HUDEP-2 (cell line): ENCODE results near the gene ZNF827.

Experiments
- DNase-seq, 76 experiments: peaks; one replicate each; lab custom pipeline; 2025; ENCODE audit not compliant: unreplicated experiment in 76 of 76; lab: John Stamatoyannopoulos, UW

The ZNF827 gene

DNA sequence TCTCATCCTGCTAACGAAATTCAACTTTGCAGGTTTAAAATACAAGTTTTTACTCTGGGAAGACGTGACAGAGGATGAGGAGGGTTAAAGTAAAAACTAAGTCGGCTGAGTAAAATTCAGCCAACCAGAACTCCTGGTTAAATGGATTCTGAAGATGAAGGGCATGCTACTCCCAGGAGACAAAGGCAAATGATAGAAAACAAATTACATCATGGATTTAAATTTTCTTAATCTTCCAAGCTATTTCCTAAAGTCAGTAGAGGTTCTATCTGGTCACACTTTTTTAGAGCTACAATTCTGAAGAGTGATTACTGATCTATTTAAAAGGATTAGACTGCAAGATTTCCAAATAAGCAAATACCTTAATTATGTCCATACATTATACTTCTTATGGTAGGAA, 47.9 kb downstream of the ZNF827 start:
- no peak for DNase-seq

DNA sequence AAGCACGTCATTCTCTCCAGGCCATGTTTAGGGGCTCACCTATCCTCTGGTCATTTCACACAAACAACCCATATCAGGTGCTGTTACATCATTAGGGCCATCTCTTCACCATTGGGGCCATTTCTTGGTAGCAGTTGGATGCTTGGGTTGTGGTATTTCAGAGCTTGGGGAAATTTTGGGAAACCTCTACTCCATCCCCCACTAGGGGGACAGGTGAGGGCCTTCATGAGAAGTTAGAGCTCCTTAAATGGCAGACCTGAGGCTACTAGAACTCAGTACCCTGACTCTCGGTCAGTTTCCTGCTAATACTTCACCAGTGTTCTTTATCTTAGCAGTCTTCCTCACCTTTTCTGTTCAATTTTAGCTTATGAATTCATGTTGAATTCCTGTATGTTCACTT, 50.2 kb downstream of the ZNF827 start:
- no peak for DNase-seq

DNA sequence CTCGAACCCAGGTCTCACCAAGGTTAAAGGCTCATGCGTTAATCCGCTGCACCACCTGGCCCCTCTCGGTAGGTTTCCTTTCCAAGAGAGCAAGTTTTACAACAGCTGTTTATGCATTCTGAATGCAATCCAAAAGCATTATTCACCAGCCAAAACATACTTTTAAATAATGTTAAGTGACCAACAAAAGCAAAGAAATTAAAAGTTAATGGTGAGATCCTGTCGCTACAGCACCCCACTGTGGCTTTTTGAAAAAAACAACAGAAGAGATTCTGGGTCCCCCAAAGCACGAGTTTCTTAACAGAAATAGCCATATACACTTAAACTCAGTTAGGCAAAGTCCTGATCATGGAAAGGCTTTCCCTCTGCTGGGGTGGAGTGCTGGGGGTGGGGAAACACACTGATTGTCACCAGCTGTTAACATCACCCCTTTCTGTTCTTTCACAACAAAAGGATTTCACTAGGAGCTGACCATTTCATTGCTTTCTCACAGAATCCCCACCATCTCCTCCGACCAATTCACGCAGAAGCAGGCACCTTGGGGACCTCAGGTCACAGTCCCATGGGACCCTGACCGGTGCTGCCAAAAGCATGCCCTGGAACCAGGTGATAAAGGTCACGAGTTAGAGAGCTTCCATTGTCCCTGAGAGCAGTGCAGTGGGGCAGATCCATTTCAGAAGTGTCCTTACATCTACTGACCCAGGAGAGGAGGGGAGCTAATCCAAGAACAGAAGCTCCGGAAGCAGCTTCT, 51.2 kb downstream of the ZNF827 start:
- no peak for DNase-seq

DNA sequence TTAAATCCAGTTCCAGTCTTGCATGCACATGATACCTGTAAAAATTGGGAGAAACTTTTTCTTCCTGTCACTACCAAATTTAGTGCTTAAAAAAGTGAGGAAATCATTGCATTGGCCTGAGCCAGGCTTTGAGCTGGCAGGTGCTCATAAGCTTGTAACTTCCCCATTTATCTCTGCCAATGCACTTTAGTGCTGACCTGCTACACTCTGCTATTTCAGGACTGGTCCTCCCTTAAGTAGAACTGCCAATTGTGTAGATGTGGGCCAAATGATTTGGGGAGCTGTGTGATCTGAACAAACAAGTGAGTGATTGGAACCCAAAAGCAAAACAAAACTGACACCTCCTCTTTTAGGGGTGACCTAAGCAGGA, 51.8 kb downstream of the ZNF827 start:
- no peak for DNase-seq

DNA sequence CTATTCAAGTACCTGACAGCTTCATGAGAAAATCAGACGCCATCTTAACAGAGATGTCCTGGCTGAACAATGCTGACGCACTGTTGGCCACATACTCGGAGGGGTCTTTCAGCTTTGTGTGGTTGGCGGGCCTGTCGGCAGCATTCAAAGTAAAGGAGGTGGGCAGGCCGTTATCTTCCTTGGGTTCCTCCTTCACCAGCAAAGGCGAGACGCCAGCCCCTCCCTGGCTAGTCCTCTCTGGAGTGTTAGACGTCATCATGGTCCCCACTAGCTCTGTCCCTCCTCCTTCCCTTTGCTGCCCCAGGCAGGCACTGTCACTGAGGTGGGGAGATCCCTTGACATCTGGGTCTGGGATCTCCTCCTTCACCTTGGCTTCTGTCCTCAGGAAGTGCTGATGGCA, 53.0 kb downstream of the ZNF827 start:
- DNase-seq, result no peak

DNA sequence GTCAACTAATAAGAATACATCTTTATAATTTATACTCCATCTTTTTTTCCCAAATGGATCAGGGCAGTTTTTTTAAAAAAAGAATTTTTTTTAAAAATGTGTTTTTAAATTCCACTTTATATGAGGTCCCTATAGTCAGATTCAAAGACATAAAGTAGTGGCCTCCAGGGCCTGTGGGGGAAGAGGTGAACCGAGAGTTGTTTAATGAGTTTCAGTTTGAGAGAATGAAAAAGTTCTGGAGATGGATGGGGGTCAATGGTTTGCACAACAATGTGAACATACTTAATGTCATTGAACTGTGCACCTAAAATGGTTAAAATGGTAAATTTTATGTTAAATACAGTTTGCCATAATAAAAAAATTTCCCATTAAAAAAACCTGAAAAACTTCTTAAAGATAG, 53.8 kb downstream of the ZNF827 start:
- no peak for DNase-seq

DNA sequence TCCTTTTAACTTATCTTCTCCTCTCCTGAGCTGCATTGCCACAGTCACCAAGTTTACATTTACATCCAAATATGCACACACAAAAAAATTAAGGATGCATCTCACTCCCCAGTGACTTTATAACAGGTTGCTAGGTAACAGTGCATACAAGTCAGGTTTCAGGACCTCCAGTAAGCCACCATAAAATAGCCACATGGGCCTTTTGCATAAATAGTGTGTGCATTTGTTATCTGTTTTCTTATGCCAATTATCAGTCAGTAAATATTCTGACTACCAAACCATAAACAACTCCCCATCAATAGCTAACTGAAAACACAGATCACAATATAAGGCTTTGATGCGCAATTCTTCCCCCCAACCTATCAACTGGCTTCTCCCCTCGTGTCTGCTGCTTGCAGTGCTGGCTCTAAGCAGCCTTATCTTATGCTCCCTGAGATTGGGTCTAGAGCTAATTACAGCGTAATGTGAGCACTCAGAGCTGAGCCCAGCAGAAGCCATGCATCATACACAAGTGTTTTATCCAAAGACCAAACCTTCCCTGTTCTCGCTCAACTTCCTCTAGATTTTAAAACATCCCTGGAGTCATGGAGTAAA, 55.4 kb downstream of the ZNF827 start:
- DNase-seq, result no peak

DNA sequence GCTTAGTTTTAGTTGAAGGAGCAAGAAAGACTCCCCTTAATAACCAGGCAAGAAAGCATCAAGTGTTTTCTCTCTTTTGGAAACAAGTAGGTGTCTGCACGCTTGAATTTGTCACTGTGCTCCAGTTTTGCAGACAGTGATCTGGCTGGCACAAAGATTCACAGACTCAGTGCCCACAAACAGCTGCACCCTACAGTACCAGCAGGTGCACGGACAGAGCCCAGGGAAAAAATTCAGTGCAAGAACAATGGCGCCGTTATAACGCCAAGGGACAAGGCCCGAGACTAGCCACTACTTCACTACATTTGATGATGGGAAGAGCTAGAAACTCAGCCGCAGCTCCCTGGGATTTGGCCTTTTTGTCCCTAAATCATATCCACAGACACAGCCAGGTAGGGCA, 56.0 kb downstream of the ZNF827 start:
- DNase-seq, result no peak

DNA sequence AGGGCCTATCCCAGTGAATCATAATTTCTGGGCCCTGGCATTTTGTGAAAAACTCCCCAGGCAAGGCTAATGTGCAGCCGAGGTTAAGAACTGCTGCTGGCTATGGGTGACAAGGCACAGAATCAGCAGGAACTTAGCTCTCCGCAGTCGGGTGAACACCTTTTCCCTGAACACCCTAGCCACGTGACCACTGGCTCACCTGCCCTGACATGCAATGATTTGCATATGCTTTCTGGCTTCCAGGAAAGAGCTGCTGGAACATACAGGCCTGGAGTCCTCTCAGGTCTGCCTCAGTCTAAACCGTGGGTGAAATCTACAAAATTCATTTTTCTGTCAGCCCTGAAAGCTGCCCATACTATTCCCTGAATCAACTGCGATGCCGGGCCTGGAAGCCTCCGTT, 56.6 kb downstream of the ZNF827 start:
- no peak for DNase-seq

DNA sequence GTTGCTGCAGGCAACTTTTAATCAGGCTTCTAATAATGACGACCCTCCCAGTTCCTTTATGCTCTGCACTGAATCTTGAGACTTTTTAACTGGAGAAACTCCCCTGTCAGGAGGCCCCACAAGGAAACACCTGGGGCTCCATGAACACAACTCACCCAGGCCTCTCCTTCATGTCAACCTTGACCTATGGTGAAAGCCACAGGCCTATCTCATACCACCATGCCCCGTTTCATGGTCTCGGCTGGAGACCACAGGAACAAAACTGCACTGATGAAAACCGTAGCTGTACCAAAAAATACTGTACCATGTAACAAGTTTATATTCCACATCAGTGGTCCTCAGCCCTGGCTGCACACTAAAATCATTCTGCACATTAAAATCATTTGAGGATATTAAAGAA, 57.0 kb downstream of the ZNF827 start:
- no peak for DNase-seq

DNA sequence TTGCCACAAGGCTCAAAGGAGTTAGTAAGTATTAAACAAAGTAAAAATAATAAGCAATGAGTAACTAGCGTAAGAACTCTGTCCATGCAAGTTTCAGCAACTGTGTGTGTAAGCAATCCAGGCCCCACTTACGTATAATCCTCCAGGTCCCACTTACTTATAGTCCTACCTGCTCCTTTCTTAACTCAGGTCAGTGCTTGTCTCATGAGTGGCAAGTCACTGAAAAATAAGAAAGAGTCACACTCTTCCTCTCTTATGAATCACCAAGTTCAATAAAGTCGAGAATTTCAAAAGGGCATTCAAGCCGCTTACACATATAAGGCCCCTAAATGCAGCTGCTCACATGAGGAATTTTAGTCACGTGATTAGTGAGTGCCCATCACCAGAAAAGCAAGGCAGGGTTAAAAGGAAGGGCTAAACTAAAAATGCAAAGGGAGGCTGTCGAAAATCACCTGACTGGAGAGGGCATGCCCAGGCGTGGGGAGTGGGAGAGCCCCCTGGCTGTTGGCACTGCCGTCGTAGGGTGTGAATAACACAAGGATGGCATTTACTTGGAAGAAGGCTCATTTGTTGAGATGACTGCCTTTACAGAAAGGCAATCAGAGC, 58.2 kb downstream of the ZNF827 start:
- no peak for DNase-seq

DNA sequence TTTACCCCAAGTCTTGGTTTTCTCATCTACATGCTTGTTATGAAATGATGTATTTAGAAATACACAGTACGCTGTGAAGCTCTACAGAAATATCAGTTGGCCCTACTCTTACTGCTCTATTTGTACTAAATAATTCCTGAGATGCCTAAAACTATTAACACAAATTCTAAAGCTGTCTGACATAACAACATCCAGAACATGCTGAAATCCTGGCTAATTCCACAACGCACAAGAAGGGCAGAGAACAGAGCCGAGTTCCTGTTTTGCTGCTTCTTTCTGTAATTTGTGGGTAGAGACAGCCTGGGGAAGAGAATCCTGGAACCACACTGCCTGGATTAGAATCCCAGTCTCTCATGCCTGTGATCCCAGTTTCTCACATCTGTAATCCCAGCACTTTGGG, 59.0 kb downstream of the ZNF827 start:
- DNase-seq, result no peak

DNA sequence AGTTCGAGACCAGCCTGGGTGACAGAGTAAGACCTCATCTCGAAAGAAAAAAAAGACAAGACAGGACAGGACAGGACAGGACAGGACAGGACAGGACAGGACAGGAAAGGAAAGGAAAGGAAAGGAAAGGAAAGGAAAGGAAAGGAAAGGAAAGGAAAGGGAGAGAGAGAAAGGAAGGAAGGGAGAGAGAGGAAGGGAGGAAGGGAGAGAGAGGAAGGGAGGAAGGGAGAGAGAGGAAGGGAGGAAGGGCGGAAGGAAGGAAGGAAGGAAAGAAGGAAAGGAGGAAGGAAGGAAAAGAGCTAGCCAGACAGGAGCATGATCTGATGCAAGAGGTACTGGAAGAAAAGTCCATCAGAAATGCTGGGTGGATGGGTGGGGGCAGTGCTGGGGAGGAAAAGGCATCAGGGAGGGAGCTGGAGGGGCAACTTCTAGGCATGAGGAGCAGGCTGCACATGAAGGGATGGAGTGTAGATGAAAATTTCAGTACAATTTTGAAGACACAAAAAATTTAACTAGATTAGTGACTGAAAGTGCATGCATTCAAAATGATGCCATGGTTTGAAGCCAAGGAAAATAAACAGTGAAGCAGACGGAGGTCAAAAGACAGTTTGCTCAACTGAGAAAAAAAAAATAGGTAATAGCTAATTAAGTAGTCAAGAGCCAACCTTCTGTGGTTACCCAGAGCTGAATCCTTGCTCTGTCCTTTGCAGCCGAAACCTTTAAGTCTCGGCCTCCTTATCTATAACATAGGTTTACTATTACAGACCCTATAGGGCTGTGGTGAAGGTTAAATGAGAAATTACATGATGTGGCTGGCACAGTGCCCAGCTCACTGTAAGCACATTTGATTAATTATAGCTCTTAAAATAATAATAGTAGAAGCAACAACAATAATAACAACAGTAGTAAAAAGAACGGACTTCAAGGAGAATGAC, 59.9 kb downstream of the ZNF827 start:
- DNase-seq, result no peak

DNA sequence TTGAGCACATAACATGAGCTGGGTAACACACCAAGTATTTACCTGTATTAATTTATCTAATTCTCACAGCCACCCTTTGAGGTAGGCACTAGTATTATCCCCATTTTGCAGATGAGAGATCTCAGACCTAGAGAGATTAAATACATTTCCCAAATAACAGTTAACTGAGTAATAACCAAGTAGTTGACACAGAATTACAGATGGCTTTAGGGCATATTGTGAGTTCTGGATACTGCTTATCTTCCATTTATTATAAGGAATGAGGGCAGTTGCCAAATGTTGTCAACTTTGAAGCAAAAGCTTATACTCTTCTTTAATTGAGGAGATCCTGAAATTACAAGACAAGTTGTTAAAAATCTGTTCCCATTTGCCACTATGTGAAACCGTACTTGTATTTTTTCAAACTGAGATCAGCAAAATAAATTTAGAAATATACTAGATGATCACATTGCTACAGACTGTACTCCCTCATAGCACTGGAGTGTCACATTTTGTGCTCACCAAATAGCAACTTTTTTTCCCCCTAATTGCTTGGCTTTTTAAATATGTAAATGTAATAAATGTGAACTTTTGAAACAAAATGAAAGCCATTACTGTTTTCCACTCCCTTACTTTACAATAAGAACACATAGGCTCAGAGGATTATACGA, 62.0 kb downstream of the ZNF827 start:
- DNase-seq, result no peak

DNA sequence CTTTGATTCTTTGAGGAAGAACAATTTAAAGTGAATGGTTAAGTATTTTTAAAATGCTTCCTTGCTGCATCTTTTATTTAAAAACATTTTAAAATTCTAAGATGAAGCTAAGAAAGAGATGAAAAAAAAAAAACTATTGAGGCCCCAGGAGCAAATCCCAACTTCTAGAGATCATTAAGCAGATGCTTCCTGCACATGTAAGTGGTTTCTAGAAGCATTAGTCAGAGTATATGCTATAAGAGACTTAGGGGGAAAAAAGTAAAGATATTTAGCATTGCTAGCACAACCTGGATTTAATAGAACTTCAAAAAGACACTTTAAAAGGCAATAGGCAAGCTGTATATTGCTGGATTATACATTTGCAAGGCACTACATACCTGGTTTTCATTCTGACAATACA, 64.7 kb downstream of the ZNF827 start:
- DNase-seq, result no peak

DNA sequence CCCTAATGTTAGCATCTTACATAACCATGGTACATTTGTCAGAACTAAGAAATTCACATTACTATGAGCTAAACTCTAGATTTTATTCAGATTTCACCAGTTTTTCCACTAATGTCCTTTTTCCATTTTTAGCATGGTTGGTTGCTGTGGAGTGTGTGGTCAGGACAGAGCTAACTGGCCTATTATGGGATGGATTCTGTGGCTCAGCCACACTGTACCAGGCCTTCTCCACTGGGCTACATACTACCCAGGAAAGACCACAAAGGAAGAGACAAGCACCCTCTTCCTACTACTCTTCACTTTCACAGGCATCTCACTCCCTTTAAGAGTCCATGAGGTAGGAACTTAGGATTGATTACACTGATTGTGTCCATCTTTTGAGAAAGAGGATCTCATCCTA, 67.4 kb downstream of the ZNF827 start:
- DNase-seq, result no peak

DNA sequence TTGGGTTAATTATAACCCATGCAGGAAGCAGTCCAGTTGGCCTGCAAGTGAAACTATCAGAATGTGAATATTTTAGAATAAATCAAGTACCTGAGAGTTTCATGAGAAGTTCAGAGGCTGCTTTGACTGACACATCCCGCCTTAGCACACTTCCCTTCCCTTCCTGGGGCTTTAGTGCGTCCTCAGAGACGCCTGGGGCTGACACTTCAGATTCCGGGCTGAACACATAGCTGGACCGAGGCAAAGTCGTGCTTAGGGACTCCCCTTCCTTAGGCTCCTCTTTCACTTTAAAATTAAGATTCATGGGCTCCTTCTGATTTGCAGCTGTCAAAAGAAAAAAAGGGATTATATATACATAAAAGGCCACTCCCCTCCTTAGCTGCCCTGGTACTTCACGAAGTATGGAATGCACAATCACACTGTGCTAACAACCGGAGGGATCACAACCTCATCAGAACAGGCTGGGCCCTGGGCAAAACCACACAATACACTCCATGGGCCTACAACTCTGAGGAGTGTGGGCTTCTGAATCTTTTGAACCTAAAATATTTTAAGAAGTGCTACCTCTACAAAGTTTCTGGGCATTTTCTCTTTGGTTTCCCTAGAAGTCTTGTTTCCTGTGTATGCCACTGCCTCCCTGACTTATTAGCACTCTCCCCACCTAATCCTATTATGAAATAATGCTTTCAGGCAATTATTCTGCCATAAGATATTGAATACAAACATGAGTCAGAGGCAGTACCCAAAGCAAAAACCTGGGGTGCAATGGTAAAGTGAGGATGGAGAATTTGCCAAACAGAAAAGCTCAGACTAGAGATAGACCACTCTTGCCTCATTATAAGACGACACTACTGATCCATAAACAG, 68.2 kb downstream of the ZNF827 start:
- no peak for DNase-seq

DNA sequence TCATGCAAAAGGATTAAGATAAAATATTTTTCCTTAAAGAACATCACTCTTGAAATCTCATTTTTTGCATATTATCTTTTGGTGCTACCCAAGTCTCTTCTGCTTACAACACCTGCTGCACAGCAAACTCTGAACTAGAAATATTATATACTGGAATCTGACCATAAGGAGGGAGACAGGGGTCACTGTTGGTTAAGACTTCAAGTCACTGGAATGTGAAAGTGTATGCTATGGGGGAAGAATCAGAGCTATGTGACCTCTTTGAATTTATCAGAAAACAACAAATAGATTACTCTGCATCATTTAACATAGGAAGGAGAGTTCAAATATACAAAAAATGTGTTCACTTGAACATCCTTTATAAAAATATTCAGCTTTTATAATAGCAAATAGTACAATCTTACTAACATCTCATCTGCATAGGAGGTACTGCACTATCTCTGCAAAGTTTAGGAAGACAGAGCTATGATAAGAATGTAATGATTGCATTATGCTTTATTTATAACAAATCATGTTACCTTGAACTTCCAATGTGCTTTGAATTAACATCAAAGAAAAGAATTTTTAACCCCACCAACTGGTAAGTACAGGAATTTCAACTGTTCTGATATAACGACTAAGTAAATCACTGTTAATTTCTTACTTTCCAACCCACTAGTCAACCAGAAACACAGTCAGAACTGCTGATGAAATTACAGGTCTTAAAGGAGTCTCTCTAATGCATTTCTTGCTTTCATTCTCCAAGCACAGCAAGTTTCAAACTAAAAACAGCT, 69.8 kb downstream of the ZNF827 start:
- peak in 1 of 76 experiments; percentile 0 for DNase-seq

DNA sequence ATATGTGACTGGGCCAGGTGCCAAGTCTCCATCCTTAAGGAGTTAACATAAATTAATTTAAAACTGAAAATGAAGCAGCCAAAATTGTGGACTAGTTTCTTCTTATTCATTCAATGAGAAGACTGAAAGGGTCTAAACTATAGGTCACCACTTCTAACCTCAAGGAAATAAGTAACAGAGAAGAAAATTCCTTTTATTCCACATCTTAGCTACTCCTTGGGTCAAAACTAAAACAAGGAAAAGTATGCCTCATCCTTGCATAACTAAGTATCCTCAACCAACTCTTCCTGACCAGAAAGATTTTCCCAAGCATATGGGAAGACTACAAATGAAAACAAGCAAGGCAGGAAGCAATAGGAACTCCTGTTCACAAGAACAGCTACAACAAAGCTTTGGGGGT, 71.2 kb downstream of the ZNF827 start:
- DNase-seq, result no peak
